GM12878 (cell line): ENCODE results near the gene ANKRD28.

Source experiments
- BCL11A ChIP-seq: IDR thresholded peaks from 2 replicates; pipeline ENCODE4 v1.6.1; 2011; ENCODE audit warnings: low read depth, low read length
- CHD4 ChIP-seq: fragments of 200-600 bp; sonication (generic); IDR thresholded peaks from 2 replicates; pipeline ENCODE4 v1.6.1; 2016; ENCODE audit warnings: mild to moderate bottlenecking
- CTCF ChIP-seq, 3 experiments: IDR thresholded peaks in 2 of 3; conservative IDR thresholded peaks in 1 of 3; 2 replicates each; pipeline ENCODE4 v1.5.1; 2011; ENCODE audit warnings: low read depth in 3 of 3, low read length in 3 of 3, mild to moderate bottlenecking in 3 of 3, control low read depth in 2 of 3, moderate library complexity in 2 of 3, inconsistent platforms in 1 of 3, mixed read lengths in 1 of 3; ENCODE audit not compliant: control insufficient read depth in 2 of 3, insufficient read depth in 1 of 3; ENCODE audit errors: extremely low read depth in 1 of 3
- EZH2 ChIP-seq: IDR thresholded peaks from 2 replicates; pipeline ENCODE4 v1.6.1; 2012; ENCODE audit warnings: low read depth, mild to moderate bottlenecking, control low read depth, inconsistent platforms, low read length, borderline replicate concordance; ENCODE audit not compliant: control insufficient read depth
- KLF5 ChIP-seq: fragments of 450-650 bp; IDR thresholded peaks from 2 replicates; pipeline ENCODE4 v1.6.1; 2014; ENCODE audit warnings: mild to moderate bottlenecking; ENCODE audit not compliant: partially characterized antibody
- MYC ChIP-seq: IDR thresholded peaks from 2 replicates; pipeline ENCODE4 v1.6.1; 2011; ENCODE audit warnings: mild to moderate bottlenecking, low read length, moderate library complexity, inconsistent platforms; ENCODE audit not compliant: insufficient read depth, insufficient replicate concordance, insufficient read length, severe bottlenecking
- RB1 ChIP-seq: fragments of 450-650 bp; formaldehyde crosslinking; IDR thresholded peaks from 2 replicates; pipeline ENCODE4 v1.6.1; 2017; ENCODE audit warnings: mild to moderate bottlenecking, borderline replicate concordance
- TCF12 ChIP-seq: IDR thresholded peaks from 2 replicates; pipeline ENCODE4 v1.6.1; 2011; ENCODE audit warnings: low read depth, mild to moderate bottlenecking, low read length
- USF2 ChIP-seq: IDR thresholded peaks from 2 replicates; pipeline ENCODE4 v1.6.1; 2011; ENCODE audit warnings: low read depth, low read length, improper control_type of control experiment, borderline replicate concordance
- YY1 ChIP-seq: IDR thresholded peaks from 2 replicates; pipeline ENCODE4 v1.6.1; 2011; ENCODE audit warnings: low read depth, mild to moderate bottlenecking, low read length

- TF ChIP-seq USF2, result no peak
- TF ChIP-seq MYC, result no peak
- TF ChIP-seq EZH2, result no peak
- no peak for TF ChIP-seq RB1
- TF ChIP-seq CTCF (IDR thresholded peaks at IDR 0.05 in 2 of 3, conservative IDR thresholded peaks at IDR 0.05 in 1 of 3; ENCODE audit: control insufficient read depth in 2 of 3, extremely low read depth in 1 of 3, insufficient read depth in 1 of 3, low read depth in 3 of 3, low read length in 3 of 3), result no peak
- no peak for TF ChIP-seq KLF5
- TF ChIP-seq TCF12, result no peak
- TF ChIP-seq BCL11A, result no peak
- TF ChIP-seq YY1, result no peak
- TF ChIP-seq CHD4, result no peak
Measured at GRCh38 chr3:15771444-15771843, 26.3 kb downstream of the ANKRD28 start.
